ENCODE measurements around the gene B2M.
"Not testable (repeated sequence)": the region's sequence is repeated elsewhere in the genome, so short reads cannot be mapped to it uniquely, and the experiment has no call there.

The B2M gene

GRCh38 chr15:44694416-44694815 is 16.9 kb upstream of the B2M start:
- no peak for DNase-seq
- in situ Hi-C loops (cut with HindIII; ENCODE audit: low pct_ligation_motif_present, low pct_unique_long_range_greater_than_20kb, low sequenced_read_pairs): no loop called here

GRCh38 chr15:44695294-44695693 is 16.0 kb upstream of the B2M start:
- in situ Hi-C loops (cut with HindIII; ENCODE audit: low pct_ligation_motif_present, low pct_unique_long_range_greater_than_20kb, low sequenced_read_pairs): no loop called here
- DNase-seq: no peak

- no peak for DNase-seq
- in situ Hi-C loops (cut with HindIII; ENCODE audit: low pct_ligation_motif_present, low pct_unique_long_range_greater_than_20kb, low sequenced_read_pairs): no loop called here
Measured at GRCh38 chr15:44697014-44697413, 14.3 kb upstream of the B2M start.

GRCh38 chr15:44698641-44699040 is 12.7 kb upstream of the B2M start:
- DNase-seq: no peak
- in situ Hi-C loops (cut with HindIII; ENCODE audit: low pct_ligation_motif_present, low pct_unique_long_range_greater_than_20kb, low sequenced_read_pairs): no loop called here

GRCh38 chr15:44700676-44701075 is 10.6 kb upstream of the B2M start:
- in situ Hi-C loops (cut with HindIII; ENCODE audit: low pct_ligation_motif_present, low pct_unique_long_range_greater_than_20kb, low sequenced_read_pairs); DNase-seq: not testable (repeated sequence)

- in situ Hi-C loops (cut with HindIII; ENCODE audit: low pct_ligation_motif_present, low pct_unique_long_range_greater_than_20kb, low sequenced_read_pairs): no loop called here
- DNase-seq: no peak
Measured at GRCh38 chr15:44705986-44706385, 5.3 kb upstream of the B2M start.

GRCh38 chr15:44706401-44706800 is 4.9 kb upstream of the B2M start:
- DNase-seq: no peak
- in situ Hi-C loops (cut with HindIII; ENCODE audit: low pct_ligation_motif_present, low pct_unique_long_range_greater_than_20kb, low sequenced_read_pairs): no loop called here

GRCh38 chr15:44706946-44707636 is 4.2 kb upstream of the B2M start:
- no peak for DNase-seq
- in situ Hi-C loops (cut with HindIII; ENCODE audit: low pct_ligation_motif_present, low pct_unique_long_range_greater_than_20kb, low sequenced_read_pairs): no loop called here

- peak; percentile 43 for DNase-seq
- in situ Hi-C loops (cut with HindIII; ENCODE audit: low pct_ligation_motif_present, low pct_unique_long_range_greater_than_20kb, low sequenced_read_pairs): no loop called here
Measured at GRCh38 chr15:44710236-44711095, 851 bp upstream of the B2M start.

GRCh38 chr15:44711743-44712345 is 527 bp downstream of the B2M start:
- in situ Hi-C loops (cut with HindIII; ENCODE audit: low pct_ligation_motif_present, low pct_unique_long_range_greater_than_20kb, low sequenced_read_pairs): no loop called here
- peak; percentile 29 for DNase-seq

GRCh38 chr15:44712346-44713005 is 1.2 kb downstream of the B2M start:
- in situ Hi-C loops (cut with HindIII; ENCODE audit: low pct_ligation_motif_present, low pct_unique_long_range_greater_than_20kb, low sequenced_read_pairs): no loop called here

GRCh38 chr15:44713006-44713966 is 2.0 kb downstream of the B2M start:
- peak; percentile 57 for DNase-seq
- in situ Hi-C loops (cut with HindIII; ENCODE audit: low pct_ligation_motif_present, low pct_unique_long_range_greater_than_20kb, low sequenced_read_pairs): no loop called here

More at GRCh38 chr15:44712346-44713005, 1.2 kb downstream of the B2M start:
- peak; percentile 85 for DNase-seq

GRCh38 chr15:44715142-44715796 is 4.0 kb downstream of the B2M start:
- in situ Hi-C loops (cut with HindIII; ENCODE audit: low pct_ligation_motif_present, low pct_unique_long_range_greater_than_20kb, low sequenced_read_pairs): no loop called here
- DNase-seq: no peak

GRCh38 chr15:44715797-44716334 is 4.5 kb downstream of the B2M start:
- DNase-seq: no peak
- in situ Hi-C loops (cut with HindIII; ENCODE audit: low pct_ligation_motif_present, low pct_unique_long_range_greater_than_20kb, low sequenced_read_pairs): no loop called here

GRCh38 chr15:44716983-44717602 is 5.8 kb downstream of the B2M start:
- DNase-seq: no peak
- in situ Hi-C loops (cut with HindIII; ENCODE audit: low pct_ligation_motif_present, low pct_unique_long_range_greater_than_20kb, low sequenced_read_pairs): no loop called here

GRCh38 chr15:44718180-44718926 is 7.0 kb downstream of the B2M start:
- no peak for DNase-seq
- in situ Hi-C loops (cut with HindIII; ENCODE audit: low pct_ligation_motif_present, low pct_unique_long_range_greater_than_20kb, low sequenced_read_pairs): no loop called here
